PC-3 (cell line): ENCODE data around the gene CLDN12.

Source experiments
- EZH2 ChIP-seq: fragments of 300-600 bp; sonication (generic); IDR thresholded peaks from one replicate; pipeline ENCODE4 v1.6.1; 2017; ENCODE audit warnings: antibody characterized with exemption, mild to moderate bottlenecking, low read length; ENCODE audit not compliant: unreplicated experiment
- TF ChIP-seq, protein P1 (sequence below): fragments of 300-600 bp; sonication (generic); conservative IDR thresholded peaks from 2 replicates; pipeline ENCODE4 v1.5.1; 2017; ENCODE audit warnings: antibody characterized with exemption, low read depth, mild to moderate bottlenecking, low read length

DNA sequence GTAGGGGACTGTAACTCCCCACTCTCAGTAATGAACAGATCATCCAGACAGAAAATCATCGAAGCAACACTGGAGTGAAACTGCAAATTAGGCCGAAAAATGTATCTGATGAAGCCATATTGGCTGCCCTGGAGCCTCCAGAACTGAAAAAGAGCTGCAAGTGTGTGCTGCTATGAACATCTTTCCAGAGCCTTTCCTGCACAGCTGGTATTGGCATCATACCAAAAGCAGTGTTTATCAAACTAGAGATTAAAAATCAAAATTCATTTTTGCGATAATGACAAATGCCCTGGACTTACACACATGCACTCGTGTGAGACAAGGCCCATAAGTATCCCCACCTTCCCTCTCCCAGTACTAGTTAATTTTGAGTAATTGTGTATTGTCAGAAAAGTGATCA is 6.8 kb upstream of the CLDN12 start:
- TF ChIP-seq, protein P1, sequence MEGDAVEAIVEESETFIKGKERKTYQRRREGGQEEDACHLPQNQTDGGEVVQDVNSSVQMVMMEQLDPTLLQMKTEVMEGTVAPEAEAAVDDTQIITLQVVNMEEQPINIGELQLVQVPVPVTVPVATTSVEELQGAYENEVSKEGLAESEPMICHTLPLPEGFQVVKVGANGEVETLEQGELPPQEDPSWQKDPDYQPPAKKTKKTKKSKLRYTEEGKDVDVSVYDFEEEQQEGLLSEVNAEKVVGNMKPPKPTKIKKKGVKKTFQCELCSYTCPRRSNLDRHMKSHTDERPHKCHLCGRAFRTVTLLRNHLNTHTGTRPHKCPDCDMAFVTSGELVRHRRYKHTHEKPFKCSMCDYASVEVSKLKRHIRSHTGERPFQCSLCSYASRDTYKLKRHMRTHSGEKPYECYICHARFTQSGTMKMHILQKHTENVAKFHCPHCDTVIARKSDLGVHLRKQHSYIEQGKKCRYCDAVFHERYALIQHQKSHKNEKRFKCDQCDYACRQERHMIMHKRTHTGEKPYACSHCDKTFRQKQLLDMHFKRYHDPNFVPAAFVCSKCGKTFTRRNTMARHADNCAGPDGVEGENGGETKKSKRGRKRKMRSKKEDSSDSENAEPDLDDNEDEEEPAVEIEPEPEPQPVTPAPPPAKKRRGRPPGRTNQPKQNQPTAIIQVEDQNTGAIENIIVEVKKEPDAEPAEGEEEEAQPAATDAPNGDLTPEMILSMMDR = no peak
- TF ChIP-seq EZH2 = no peak
